B cell (primary cell): ENCODE results near the gene PPP1CB. TPM values are rescaled to one million over a fixed set of nuclear protein-coding genes. Genes with fewer than 3 reads are reported as not detected.

ENCODE experiments used
- ATAC-seq: fragments of 200-7000 bp; cut with Tn5 transposase; one replicate; pipeline ENCODE4 v1.10.0; 2021; ENCODE audit warnings: low read depth, mild to moderate bottlenecking, moderate number of reproducible peaks, moderate library complexity
- CTCF ChIA-PET: fragments of 350-600 bp; sonication (Branson Sonifier 250); formaldehyde crosslinking; loops from one replicate; lab custom pipeline; 2021; ENCODE audit warnings: antibody characterized with exemption, inconsistent platforms; lab: Charles Lee
- POLR2A ChIA-PET: fragments of 350-600 bp; sonication (Branson Sonifier 250); formaldehyde crosslinking; loops from one replicate; lab custom pipeline; 2021; ENCODE audit warnings: antibody characterized with exemption; lab: Charles Lee
- DNase-seq: peaks from one replicate; pipeline ENCODE4 v3.0.0; 2013
- H2AFZ ChIP-seq: 2 replicates; pipeline ENCODE4 v1.6.1; 2012; ENCODE audit warnings: mild to moderate bottlenecking, low read depth, low read length; ENCODE audit not compliant: insufficient read depth, poor library complexity, severe bottlenecking
- H3K27ac ChIP-seq, 2 donors: 1 replicate in 1 of 2; 2 replicates in 1 of 2; pipeline ENCODE4 v1.5.1; 2012 to 2013; ENCODE audit warnings: low read length in 2 of 2, mild to moderate bottlenecking in 2 of 2, moderate library complexity in 1 of 2
- H3K27me3 ChIP-seq, 4 experiments: fragments of 200-600 bp in 1 of 4; sonication (generic) in 1 of 4; replicated peaks in 1 of 4; 1 replicate in 2 of 4; 2 replicates in 2 of 4; pipeline versions ENCODE4 v1.6.1 to v1.7.0; 2013 to 2016; ENCODE audit warnings: low read length in 3 of 4, mild to moderate bottlenecking in 2 of 4, mixed read lengths in 1 of 4, moderate library complexity in 1 of 4; ENCODE audit not compliant: insufficient read depth in 4 of 4, control insufficient read depth in 3 of 4; ENCODE audit errors: control extremely low read depth in 1 of 4
- H3K36me3 ChIP-seq, 2 experiments: replicated peaks in 1 of 2; 1 replicate in 1 of 2; 2 replicates in 1 of 2; pipeline versions ENCODE4 v1.6.1 to v1.7.1; 2013; ENCODE audit warnings: low read length in 1 of 2; ENCODE audit not compliant: insufficient read depth in 2 of 2, control insufficient read depth in 1 of 2; ENCODE audit errors: control extremely low read depth in 1 of 2, extremely low read depth in 1 of 2
- H3K4me1 ChIP-seq, 2 donors: fragments of 200-600 bp in 1 of 2; sonication (generic) in 1 of 2; 1 replicate in 1 of 2; 2 replicates in 1 of 2; pipeline versions ENCODE4 v1.5.1 to v1.6.1; 2013 to 2017; ENCODE audit warnings: low read length in 2 of 2; ENCODE audit not compliant: control insufficient read depth in 2 of 2, insufficient read depth in 2 of 2
- H3K4me2 ChIP-seq: replicated peaks from 2 replicates; pipeline ENCODE3; 2012; ENCODE audit warnings: mild to moderate bottlenecking, low read depth, low read length; ENCODE audit not compliant: poor library complexity, severe bottlenecking
- H3K4me3 ChIP-seq, 5 experiments: fragments of 200-600 bp in 1 of 5; sonication (generic) in 1 of 5; 1 replicate in 3 of 5; 2 replicates in 2 of 5; pipeline versions ENCODE4 v1.5.1 to v1.7.0; 2011 to 2016; ENCODE audit warnings: low read length in 4 of 5, mild to moderate bottlenecking in 4 of 5, low read depth in 2 of 5, control low read depth in 1 of 5, moderate library complexity in 1 of 5; ENCODE audit not compliant: insufficient read depth in 1 of 5; ENCODE audit errors: control extremely low read depth in 1 of 5, extremely low read depth in 1 of 5
- H3K79me2 ChIP-seq: fragments of 200-600 bp; sonication (generic); one replicate; pipeline ENCODE4 v1.6.0; 2016; ENCODE audit warnings: low read length; ENCODE audit not compliant: control insufficient read depth, insufficient read depth
- H3K9ac ChIP-seq: fragments of 200-600 bp; sonication (generic); 2 replicates; pipeline ENCODE4 v1.6.1; 2017; ENCODE audit warnings: mild to moderate bottlenecking, low read length, moderate library complexity
- H3K9me3 ChIP-seq, 3 donors: one replicate each; pipeline versions ENCODE4 v1.6.1 to v1.7.1; 2013; ENCODE audit warnings: low read length in 2 of 3; ENCODE audit not compliant: control insufficient read depth in 2 of 3, insufficient read depth in 1 of 3; ENCODE audit errors: control extremely low read depth in 1 of 3
- H4K20me1 ChIP-seq: 2 replicates; pipeline ENCODE4 v1.6.0; 2012; ENCODE audit warnings: mild to moderate bottlenecking, low read length; ENCODE audit not compliant: insufficient read depth, control insufficient read depth, poor library complexity, severe bottlenecking
- H3K27ac Mint-ChIP-seq: one replicate; pipeline ENCODE4 v1.8.0; 2021; ENCODE audit warnings: mixed read lengths
- H3K27me3 Mint-ChIP-seq: one replicate; pipeline ENCODE4 v1.8.0; 2021; ENCODE audit warnings: mixed read lengths
- H3K4me1 Mint-ChIP-seq: one replicate; pipeline ENCODE4 v1.8.0; 2021; ENCODE audit warnings: mixed read lengths
- H3K4me3 Mint-ChIP-seq: one replicate; pipeline ENCODE4 v1.8.0; 2021; ENCODE audit warnings: mixed read lengths
- H3K9me3 Mint-ChIP-seq: one replicate; pipeline ENCODE4 v1.8.0; 2022; ENCODE audit warnings: mixed read lengths; ENCODE audit not compliant: insufficient read depth
- CTCF ChIP-seq: fragments of 200-600 bp; IDR thresholded peaks from one replicate; pipeline ENCODE4 v1.8.0; 2022; ENCODE audit warnings: antibody characterized with exemption, mild to moderate bottlenecking
- EZH2 ChIP-seq: IDR thresholded peaks from 2 replicates; pipeline ENCODE4 v1.6.1; 2012; ENCODE audit warnings: borderline replicate concordance, low read depth, mild to moderate bottlenecking, moderate library complexity, low read length; ENCODE audit not compliant: insufficient read depth, poor library complexity, severe bottlenecking
- WGBS: methylation state at CpG from one replicate; pipeline ENCODE4 v1.1.5; 2013; ENCODE audit warnings: missing lambda C conversion rate; ENCODE audit not compliant: insufficient coverage; 5-methylcytosine and 5-hydroxymethylcytosine counted together
- intact Hi-C: fragments of 100-400 bp; cut with micrococcal nuclease; formaldehyde crosslinking; loops from one replicate; pipeline ENCODE4 v1.10.0; 2022
- polyA plus RNA-seq: library from polyadenylated mRNA; depleted of rRNA; stranded (reverse); fragments of >200 nt; gene quantifications from 2 replicates; pipeline ENCODE4 v1.2.3, GENCODE V29; 2012
- total RNA-seq, 2 donors: library from RNA; stranded (reverse); fragments of 120-200 nt in 1 of 2; gene quantifications; 1 replicate in 1 of 2; 2 replicates in 1 of 2; pipeline versions ENCODE4 v1.2.3 to v1.2.4, GENCODE V29; 2013 to 2022

The PPP1CB gene
- total and polyA plus RNA-seq, 2 donors (not counting 1 experiment from before 2014, with no cell fraction given): 26.9 to 152 TPM

DNA sequence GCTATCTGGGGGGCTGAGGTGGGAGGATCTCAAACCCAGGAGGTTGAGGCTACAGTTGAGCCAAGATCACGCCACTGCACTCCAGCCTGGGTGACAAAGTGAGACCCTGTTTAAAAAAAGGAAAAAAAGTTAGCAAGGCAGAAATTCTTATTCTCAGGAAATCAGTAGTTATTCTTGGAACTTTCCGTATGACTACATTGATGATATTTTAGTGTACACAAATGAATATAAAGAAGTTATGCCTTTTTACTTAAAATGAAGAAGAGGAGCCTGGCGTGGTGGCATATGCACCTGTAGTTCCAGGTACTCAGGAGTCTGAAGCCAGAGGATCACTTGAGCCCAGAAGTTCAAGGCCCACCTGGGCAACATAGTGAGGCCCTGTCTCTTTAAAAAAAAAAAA, 66.4 kb downstream of the PPP1CB start:
- Histone ChIP-seq H3K4me3 (no peak overlapping the region), H2AFZ (no peak overlapping the region), H3K27me3 (no peaks in the 10 kb centered on the region), H3K79me2 (no peaks in the 10 kb centered on the region), H3K4me1 (no peaks in the 10 kb centered on the region), H3K9me3 (no peaks in the 10 kb centered on the region), H3K36me3 (no peaks in the 10 kb centered on the region), H3K27ac (no peak overlapping the region), H3K4me2 (no peak overlapping the region), H4K20me1 (no peaks in the 10 kb centered on the region), H3K9ac (no peak overlapping the region)
- DNase-seq (no peak), ATAC-seq (no peak)
- Mint-ChIP-seq H3K27ac (no peak overlapping the region), H3K4me1 (peaks cover 3% of the 10 kb centered on the region), H3K9me3 (no peaks in the 10 kb centered on the region), H3K27me3 (no peaks in the 10 kb centered on the region), H3K4me3 (no peak overlapping the region)
- ChIA-PET CTCF (interaction anchor here (1.2 kb wide), 1 partner anchor 223 kb away, joined by 4 read pairs; no protein-coding TSS in a partner anchor), POLR2A (no interaction called here)
- WGBS: 100% methylated on average over 1 of the region's 3 CpGs
- TF ChIP-seq EZH2 (no peak), CTCF (no peak)
- intact Hi-C loops: no loop called here

GRCh38 chr2:28821295-28821958, 69.8 kb downstream of the PPP1CB start:
- CTCF ChIA-PET: interaction anchor here (0.6 to 2.6 kb wide), 22 partner anchors 9 to 1021 kb away, joined by 3 to 12 read pairs (median 4); no protein-coding TSS in a partner anchor

More at GRCh38 chr2:28821295-28821958, 69.8 kb downstream of the PPP1CB start:
- 0% methylated on average over 3 of the region's 8 CpGs for WGBS
- no peak overlapping the region for H3K27ac ChIP-seq
- POLR2A ChIA-PET: no interaction called here
- no peaks in the 10 kb centered on the region for H3K79me2 ChIP-seq
- no peak overlapping the region for H3K9ac ChIP-seq
- peak overlapping the region; percentile 47 for H2AFZ ChIP-seq
- intact Hi-C loops: loop anchor here (1.0 to 5.0 kb wide), 4 partner anchors 86 to 486 kb away; no protein-coding TSS in a partner anchor
- no peak overlapping the region for H3K4me3 ChIP-seq
- H3K9me3 ChIP-seq: no peaks in the 10 kb centered on the region
- no peaks in the 10 kb centered on the region for H3K36me3 ChIP-seq
- H4K20me1 ChIP-seq: no peaks in the 10 kb centered on the region
- no peak overlapping the region for H3K4me3 Mint-ChIP-seq
- no peak overlapping the region for H3K27ac Mint-ChIP-seq
- H3K4me1 ChIP-seq: no peaks in the 10 kb centered on the region
- H3K9me3 Mint-ChIP-seq: no peaks in the 10 kb centered on the region
- no peaks in the 10 kb centered on the region for H3K27me3 Mint-ChIP-seq
- H3K27me3 ChIP-seq: no peaks in the 10 kb centered on the region
- peak; percentile 90 for TF ChIP-seq CTCF
- no peak for TF ChIP-seq EZH2
- no peak overlapping the region for H3K4me2 ChIP-seq
- H3K4me1 Mint-ChIP-seq: peaks cover 3% of the 10 kb centered on the region
- ATAC-seq (peak; percentile 89), DNase-seq (peak; percentile 79)
